ENCODE data around the gene PPP1R13B.
"Not testable (repeated sequence)": the region's sequence is repeated elsewhere in the genome, so short reads cannot be mapped to it uniquely, and the experiment has no call there.

Gene PPP1R13B

GRCh38 chr14:103856607-103857006 is 9.2 kb upstream of the PPP1R13B start:
- DNase-seq = no peak

GRCh38 chr14:103856105-103856504 is 8.7 kb upstream of the PPP1R13B start:
- DNase-seq = no peak

GRCh38 chr14:103855734-103856095 is 8.3 kb upstream of the PPP1R13B start:
- DNase-seq = no peak

GRCh38 chr14:103854822-103855733 is 7.7 kb upstream of the PPP1R13B start:
- no peak for DNase-seq

GRCh38 chr14:103854017-103854808 is 6.8 kb upstream of the PPP1R13B start:
- DNase-seq = no peak

- no peak for DNase-seq
These were observed 1.9 kb upstream of the PPP1R13B start for GRCh38 chr14:103849151-103849886.

- no peak for DNase-seq
These were observed 1.1 kb upstream of the PPP1R13B start for GRCh38 chr14:103848175-103849077.

GRCh38 chr14:103846543-103847450 is 578 bp downstream of the PPP1R13B start:
- no peak for DNase-seq

- no peak for DNase-seq
These were observed 1.3 kb downstream of the PPP1R13B start for GRCh38 chr14:103846097-103846496.

GRCh38 chr14:103845327-103845726 is 2.0 kb downstream of the PPP1R13B start:
- no peak for DNase-seq

- not testable (repeated sequence) for DNase-seq
These were observed 6.1 kb downstream of the PPP1R13B start for GRCh38 chr14:103841265-103841664.

GRCh38 chr14:103840014-103840413 is 7.4 kb downstream of the PPP1R13B start:
- DNase-seq = no peak

- no peak for DNase-seq
These were observed 7.8 kb downstream of the PPP1R13B start for GRCh38 chr14:103839579-103839978.

GRCh38 chr14:103838117-103838516 is 9.3 kb downstream of the PPP1R13B start:
- DNase-seq = no peak

GRCh38 chr14:103836976-103837725 is 10.2 kb downstream of the PPP1R13B start:
- no peak for DNase-seq

GRCh38 chr14:103834956-103835355 is 12.4 kb downstream of the PPP1R13B start:
- DNase-seq = no peak

- DNase-seq = no peak
These were observed 13.7 kb downstream of the PPP1R13B start for GRCh38 chr14:103833711-103834110.

- no peak for DNase-seq
These were observed 15.3 kb downstream of the PPP1R13B start for GRCh38 chr14:103832046-103832445.

GRCh38 chr14:103830511-103831270 is 16.7 kb downstream of the PPP1R13B start:
- no peak for DNase-seq
